Left ventricle myocardium inferior (tissue), 1 donor: ENCODE results near the gene PPP1CA. TPM values are rescaled to one million over a fixed set of nuclear protein-coding genes. Genes with fewer than 3 reads are reported as not detected.
A peak's percentile ranks its signal among the peaks of the same experiment; 100 is the strongest.

Source experiments
- DNase-seq: peaks from one replicate; pipeline ENCODE4 v3.0.0-alpha.2; 2020
- H3K27ac ChIP-seq: fragments of 200-600 bp; replicated peaks from 2 replicates; pipeline ENCODE4 v1.8.0; 2021
- H3K27me3 ChIP-seq: fragments of 200-600 bp; 2 replicates; pipeline ENCODE4 v1.8.0; 2021; ENCODE audit warnings: low read depth
- H3K36me3 ChIP-seq: fragments of 200-600 bp; 2 replicates; pipeline ENCODE4 v1.8.0; 2021
- H3K4me1 ChIP-seq: fragments of 200-600 bp; 2 replicates; pipeline ENCODE4 v1.8.0; 2021
- H3K4me3 ChIP-seq: fragments of 200-600 bp; 2 replicates; pipeline ENCODE4 v1.8.0; 2021; ENCODE audit warnings: mild to moderate bottlenecking, moderate library complexity
- H3K9me3 ChIP-seq: fragments of 200-600 bp; replicated peaks from 2 replicates; pipeline ENCODE4 v1.8.0; 2021
- intact Hi-C: fragments of 100-400 bp; cut with micrococcal nuclease; formaldehyde crosslinking; loops from one replicate; pipeline ENCODE4 v1.11.0; 2022
- long read RNA-seq: library from polyadenylated mRNA; unstranded; transcript quantifications from one replicate; pipeline ENCODE4 v2.0.0, GENCODE V29; 2021
- total RNA-seq: library from RNA; stranded (reverse); fragmentation: NEBNext Ultra II Directional; extraction: Animal tissue kit (Norgen Biotek cat#: 25700); gene quantifications from one replicate; pipeline ENCODE4 v1.2.1, GENCODE V29; 2021
- TF ChIP-seq, protein P1 (sequence below): fragments of 200-600 bp; IDR thresholded peaks from 2 replicates; pipeline ENCODE4 v1.8.0; 2021; ENCODE audit warnings: antibody characterized with exemption, mild to moderate bottlenecking, borderline replicate concordance
- donor health status: DM: no; HTN: yes; CAD: no; lungs with severe emphysema.

Gene PPP1CA
- total RNA-seq = 86.0 TPM
- long read RNA-seq, transcript PPP1CA-203 (7 exons, 1,476 nt) = major isoform, 161 of 198 reads
- long read RNA-seq, transcript PPP1CA-202 (6 exons, 1,054 nt) = minor isoform, 7 of 198 reads
- long read RNA-seq, transcript PPP1CA-204 (6 exons, 1,677 nt) = minor isoform, 12 of 198 reads
- long read RNA-seq, partial matches to known transcripts = 0 of 198 reads
- long read RNA-seq, other reads (novel, unspliced or antisense) = 16 of 198 reads

DNA sequence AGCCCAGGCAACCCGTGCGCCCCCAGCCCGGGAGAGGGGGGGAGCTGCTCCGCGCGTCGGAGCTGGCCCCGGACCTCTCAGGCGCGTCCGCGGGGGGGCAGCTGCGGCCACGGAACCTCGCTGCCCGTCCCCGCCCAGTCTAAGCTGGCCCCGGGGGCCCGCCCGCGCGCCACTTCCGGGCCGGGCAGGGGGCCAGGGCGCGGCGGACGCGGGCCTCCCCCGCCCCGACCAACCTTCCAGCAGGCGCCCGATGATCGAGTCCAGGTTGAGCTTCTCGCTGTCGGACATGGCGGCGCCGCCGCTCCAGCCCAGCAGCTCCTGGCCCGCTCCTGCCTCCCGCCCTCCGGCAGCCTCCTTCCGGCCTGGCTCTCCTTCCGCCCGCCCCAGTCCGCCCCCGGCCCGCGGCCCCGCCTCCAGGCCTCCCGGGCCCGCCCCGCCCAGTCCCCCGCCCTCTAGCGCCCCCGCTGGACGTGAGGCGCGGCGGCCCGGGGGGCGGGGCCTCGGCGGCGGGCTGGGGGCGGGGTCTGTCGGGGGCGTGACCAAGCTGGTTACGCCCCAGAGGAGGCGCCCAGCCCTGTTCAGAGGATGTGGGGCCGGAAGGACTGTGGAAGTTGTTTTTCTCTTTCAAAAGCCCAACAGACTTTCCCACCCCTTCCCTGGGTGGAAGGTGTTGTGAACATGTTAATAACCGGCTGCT lies at the start of gene PPP1CA:
Gene PPP1CA (minus strand): TSS at position 364 of the 697 bp plus-strand sequence. CDS start 76 bp downstream, at position 288.
- Histone ChIP-seq H3K4me1 (peaks cover 66% of the 10 kb centered on the region), H3K4me3 (peak within 1 kb of the TSS; percentile 99), H3K9me3 (no peaks in the 10 kb centered on the region), H3K36me3 (peaks cover 37% of the 10 kb centered on the region), H3K27ac (peak within 1 kb of the TSS; percentile 99), H3K27me3 (peaks cover 7% of the 10 kb centered on the region)
- intact Hi-C loops = no loop called here
- peak; percentile 92 for DNase-seq
- TF ChIP-seq, protein P1, sequence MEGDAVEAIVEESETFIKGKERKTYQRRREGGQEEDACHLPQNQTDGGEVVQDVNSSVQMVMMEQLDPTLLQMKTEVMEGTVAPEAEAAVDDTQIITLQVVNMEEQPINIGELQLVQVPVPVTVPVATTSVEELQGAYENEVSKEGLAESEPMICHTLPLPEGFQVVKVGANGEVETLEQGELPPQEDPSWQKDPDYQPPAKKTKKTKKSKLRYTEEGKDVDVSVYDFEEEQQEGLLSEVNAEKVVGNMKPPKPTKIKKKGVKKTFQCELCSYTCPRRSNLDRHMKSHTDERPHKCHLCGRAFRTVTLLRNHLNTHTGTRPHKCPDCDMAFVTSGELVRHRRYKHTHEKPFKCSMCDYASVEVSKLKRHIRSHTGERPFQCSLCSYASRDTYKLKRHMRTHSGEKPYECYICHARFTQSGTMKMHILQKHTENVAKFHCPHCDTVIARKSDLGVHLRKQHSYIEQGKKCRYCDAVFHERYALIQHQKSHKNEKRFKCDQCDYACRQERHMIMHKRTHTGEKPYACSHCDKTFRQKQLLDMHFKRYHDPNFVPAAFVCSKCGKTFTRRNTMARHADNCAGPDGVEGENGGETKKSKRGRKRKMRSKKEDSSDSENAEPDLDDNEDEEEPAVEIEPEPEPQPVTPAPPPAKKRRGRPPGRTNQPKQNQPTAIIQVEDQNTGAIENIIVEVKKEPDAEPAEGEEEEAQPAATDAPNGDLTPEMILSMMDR = peak; percentile 79

DNA sequence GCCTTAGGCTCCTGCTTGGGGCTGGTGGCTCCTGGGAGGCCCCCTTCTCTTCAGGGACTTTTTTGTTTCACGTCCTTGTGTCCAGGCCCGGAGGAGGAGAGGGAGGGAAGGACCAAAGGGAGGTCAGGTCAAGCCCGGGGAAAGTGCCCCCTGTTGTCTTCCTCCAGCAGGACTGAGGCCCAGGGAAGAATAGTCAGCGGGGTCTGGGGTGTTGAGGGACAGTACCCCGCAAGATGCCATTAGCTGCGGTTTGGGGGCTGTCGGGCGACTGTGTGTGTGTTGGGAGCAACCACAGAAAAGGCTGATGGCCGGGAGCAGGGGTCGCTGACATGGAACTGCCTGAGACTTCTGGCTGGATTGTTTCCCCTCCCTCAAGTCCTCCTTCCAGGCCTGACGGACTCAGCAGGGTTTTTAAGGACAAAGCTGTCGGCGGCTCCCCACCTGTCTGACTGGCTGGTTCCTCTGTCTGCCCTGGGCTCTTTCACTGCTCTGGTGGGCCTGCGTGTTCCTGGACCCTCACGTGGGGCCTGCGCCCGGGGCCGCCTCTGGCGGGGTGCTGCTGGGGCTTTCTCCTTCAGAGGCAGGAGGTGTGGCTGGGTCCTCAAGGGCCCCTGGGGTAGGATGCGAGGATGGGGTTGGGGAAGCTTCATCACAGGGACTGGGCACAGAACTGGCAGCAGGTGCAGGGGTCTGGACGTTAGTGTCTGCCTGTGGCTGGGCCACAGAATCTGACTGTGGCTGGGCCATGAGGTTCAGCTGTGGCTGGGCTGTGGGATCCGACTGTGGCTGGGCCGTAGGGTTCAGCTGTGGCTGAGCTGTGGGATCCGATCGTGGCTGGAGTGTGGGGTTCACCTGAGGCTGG lies 49.4 kb upstream of the PPP1CA start:
- DNase-seq = no peak
- H3K27me3 ChIP-seq = no peaks in the 10 kb centered on the region
- TF ChIP-seq, protein P1 = no peak
- H3K4me1 ChIP-seq = peaks cover 9% of the 10 kb centered on the region
- no peaks in the 10 kb centered on the region for H3K9me3 ChIP-seq
- H3K27ac ChIP-seq = no peak overlapping the region
- intact Hi-C loops = no loop called here
- no peak overlapping the region for H3K4me3 ChIP-seq
- no peaks in the 10 kb centered on the region for H3K36me3 ChIP-seq

DNA sequence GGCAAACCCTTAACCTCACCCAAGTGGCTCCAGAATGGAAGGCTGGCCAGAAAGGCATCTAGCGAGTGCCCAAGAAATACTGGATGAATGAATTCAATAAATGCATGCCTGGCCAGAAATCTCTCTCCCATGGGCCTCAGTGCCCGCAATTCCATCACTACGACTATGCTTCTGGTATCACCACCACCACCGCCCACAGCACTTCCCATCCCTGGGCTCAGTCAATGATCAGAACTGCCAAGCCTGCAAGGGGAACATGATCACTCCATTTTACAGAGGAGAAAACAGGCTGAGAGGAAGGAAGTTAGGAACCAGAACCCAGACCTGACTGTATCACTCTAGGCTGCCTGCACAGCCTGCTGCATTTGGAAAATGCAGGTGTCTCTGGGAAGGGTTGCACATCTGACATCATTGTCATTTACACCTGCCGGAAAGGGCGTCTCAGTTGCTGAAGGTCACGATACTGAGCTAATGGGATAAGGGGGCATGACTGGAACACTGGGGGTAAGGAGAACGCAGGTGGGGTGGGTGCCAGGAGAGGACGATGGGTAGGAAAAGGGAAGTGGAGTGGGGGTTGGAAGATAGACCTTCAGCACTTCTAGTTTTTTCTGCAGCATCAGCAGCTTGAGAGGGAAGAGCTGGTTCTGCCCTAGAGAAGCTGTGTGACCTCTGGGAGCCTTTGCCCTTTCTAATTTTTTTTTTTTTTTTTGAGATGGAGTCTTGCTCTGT lies 47.6 kb upstream of the PPP1CA start:
- H3K27ac ChIP-seq = no peak overlapping the region
- intact Hi-C loops = no loop called here
- DNase-seq = no peak

DNA sequence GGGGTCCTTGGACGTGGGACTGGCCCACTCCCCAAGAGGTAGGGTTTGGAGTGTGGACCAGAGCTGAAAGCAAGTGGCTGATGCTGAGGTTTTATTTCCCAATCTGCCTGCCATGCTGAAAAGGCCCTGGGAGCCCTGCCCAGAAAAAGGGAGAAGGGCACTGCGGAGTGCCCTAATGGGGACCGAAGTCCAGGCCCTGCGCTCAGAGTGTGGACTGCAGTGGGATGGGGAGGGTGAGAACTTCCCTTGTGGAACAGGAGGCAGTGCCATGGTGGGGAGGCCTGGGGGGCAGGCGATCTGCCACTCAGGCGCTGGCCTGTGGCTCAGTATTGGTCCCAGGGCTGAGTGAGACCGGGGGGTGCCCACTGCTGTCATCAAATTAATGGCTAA lies 46.6 kb upstream of the PPP1CA start:
- Histone ChIP-seq H3K27me3 (no peaks in the 10 kb centered on the region), H3K4me1 (peaks cover 22% of the 10 kb centered on the region), H3K4me3 (no peak overlapping the region), H3K36me3 (no peaks in the 10 kb centered on the region), H3K9me3 (no peaks in the 10 kb centered on the region), H3K27ac (no peak overlapping the region)
- TF ChIP-seq, protein P1 = no peak
- DNase-seq = no peak
- intact Hi-C loops = no loop called here

More for the DNA sequence above, 47.6 kb upstream of the PPP1CA start:
- Histone ChIP-seq H3K4me1 (peaks cover 14% of the 10 kb centered on the region), H3K27me3 (no peaks in the 10 kb centered on the region), H3K36me3 (no peaks in the 10 kb centered on the region), H3K9me3 (no peaks in the 10 kb centered on the region), H3K4me3 (no peak overlapping the region)
- TF ChIP-seq, protein P1 = no peak

DNA sequence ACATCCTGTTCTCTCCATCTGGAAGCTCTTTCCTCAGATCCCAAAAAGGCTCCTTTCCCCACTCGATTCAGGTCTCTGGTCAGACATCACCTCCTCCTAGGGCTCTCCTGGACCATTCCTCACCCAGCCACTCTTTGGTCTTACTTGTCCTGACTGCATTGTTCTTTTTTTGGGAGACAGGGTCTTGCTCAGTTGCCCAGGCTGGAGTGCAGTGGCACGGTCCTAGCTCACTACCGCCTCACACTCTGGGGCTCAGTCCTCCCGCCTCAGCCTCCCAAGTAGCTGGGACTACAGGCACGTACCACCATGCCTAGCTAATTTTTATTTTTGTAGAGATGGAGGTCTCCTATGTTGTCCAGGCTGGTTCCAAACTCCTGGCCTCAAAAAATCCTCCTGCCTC lies 43.9 kb upstream of the PPP1CA start:
- Histone ChIP-seq H3K4me3 (no peak overlapping the region), H3K36me3 (peaks cover 13% of the 10 kb centered on the region), H3K9me3 (no peaks in the 10 kb centered on the region), H3K27ac (no peak overlapping the region), H3K27me3 (no peaks in the 10 kb centered on the region), H3K4me1 (peaks cover 39% of the 10 kb centered on the region)
- intact Hi-C loops = no loop called here
- TF ChIP-seq, protein P1 = no peak
- no peak for DNase-seq
